Lower lobe of right lung (tissue), 2 donors: ENCODE results near the gene HLA-DQB1. TPM values are rescaled to one million over a fixed set of nuclear protein-coding genes. Genes with fewer than 3 reads are reported as not detected.
A peak's percentile ranks its signal among the peaks of the same experiment; 100 is the strongest.
"Not testable (repeated sequence)": the region's sequence is repeated elsewhere in the genome, so short reads cannot be mapped to it uniquely, and the experiment has no call there.

ENCODE experiments used
- ATAC-seq, 2 donors: fragments of 200-7000 bp; cut with Tn5 transposase; one replicate each; pipeline ENCODE4 v1.9.1; 2020 to 2022; ENCODE audit warnings: mild to moderate bottlenecking in 2 of 2, moderate library complexity in 2 of 2
- DNase-seq: peaks from one replicate; pipeline ENCODE4 v3.0.0-alpha.2; 2020
- H3K27ac ChIP-seq: fragments of 200-600 bp; one replicate; pipeline ENCODE4 v1.8.0; 2022
- H3K27me3 ChIP-seq: fragments of 200-600 bp; one replicate; pipeline ENCODE4 v1.8.0; 2022; ENCODE audit warnings: low read depth
- H3K36me3 ChIP-seq: fragments of 200-600 bp; one replicate; pipeline ENCODE4 v1.8.0; 2022; ENCODE audit warnings: mild to moderate bottlenecking
- H3K4me1 ChIP-seq: fragments of 200-600 bp; one replicate; pipeline ENCODE4 v1.8.0; 2022
- H3K4me3 ChIP-seq: fragments of 200-600 bp; one replicate; pipeline ENCODE4 v1.8.0; 2022; ENCODE audit warnings: mild to moderate bottlenecking
- H3K9me3 ChIP-seq: fragments of 200-600 bp; one replicate; pipeline ENCODE4 v1.8.0; 2022
- intact Hi-C: fragments of 100-400 bp; cut with DNase I; formaldehyde crosslinking; loops from one replicate; pipeline ENCODE4 v1.11.0; 2022
- total RNA-seq: library from RNA; stranded (reverse); fragmentation: NEBNext Ultra II Directional; extraction: Animal tissue kit (Norgen Biotek cat#: 25700); gene quantifications from one replicate; pipeline ENCODE4 v1.2.1, GENCODE V29; 2021
- TF ChIP-seq, protein P1 (sequence below): fragments of 200-600 bp; IDR thresholded peaks from one replicate; pipeline ENCODE4 v1.8.0; 2022; ENCODE audit warnings: antibody characterized with exemption, mild to moderate bottlenecking
- donor health status: DM: no; HTN: yes; CAD: no; lungs with severe emphysema.

HLA-DQB1 gene
- total RNA-seq, 1 donor from 2014 or later: 132 TPM

DNA sequence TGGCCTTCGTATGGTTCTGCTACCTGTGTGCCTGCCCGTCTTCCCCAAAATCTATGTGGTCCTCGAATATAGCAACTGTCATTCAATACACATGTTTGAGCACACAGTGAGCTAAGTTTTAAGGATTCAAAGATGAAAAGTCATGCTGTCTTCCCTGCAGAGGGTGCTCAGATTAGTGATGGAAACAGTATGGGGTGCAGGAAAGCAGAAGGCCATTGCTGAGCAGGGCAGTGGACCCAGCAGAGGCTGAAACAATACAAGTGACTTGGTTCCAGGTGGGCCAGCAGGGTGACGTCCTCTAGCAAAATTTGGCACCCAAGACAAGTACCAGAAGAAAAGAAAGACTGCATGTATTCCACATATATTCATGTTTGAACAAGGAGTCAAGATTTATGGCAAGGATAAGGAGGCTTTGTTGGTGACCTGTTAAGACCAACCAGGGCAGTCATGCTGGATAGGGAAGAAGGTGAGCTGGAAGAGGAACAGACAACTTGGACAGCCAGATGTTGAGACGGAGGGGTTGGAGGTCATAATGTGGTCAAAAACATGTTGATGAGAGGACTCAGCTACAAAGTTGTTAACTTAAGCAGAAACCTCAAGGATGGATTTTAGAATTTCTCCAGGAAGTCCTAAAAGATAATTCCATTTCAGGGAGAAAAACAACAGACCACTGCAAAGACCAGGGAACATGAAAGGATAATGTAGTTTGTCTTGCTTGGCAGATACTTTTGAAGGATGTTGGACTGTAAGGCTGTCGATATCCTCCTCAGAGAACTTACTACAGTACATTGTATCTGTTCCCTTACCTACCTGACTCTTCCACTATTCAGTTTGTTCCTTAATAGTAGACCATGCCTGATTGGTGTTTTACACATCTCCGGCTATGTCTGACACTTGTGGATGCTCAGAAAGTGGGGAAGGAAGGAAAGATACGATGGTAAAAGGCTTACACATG is 26.7 kb downstream of the HLA-DQB1 start:
- no peak for DNase-seq
- Histone ChIP-seq H3K4me3 (no peak overlapping the region), H3K36me3 (no peaks in the 10 kb centered on the region), H3K27me3 (no peaks in the 10 kb centered on the region), H3K4me1 (no peaks in the 10 kb centered on the region), H3K27ac (no peak overlapping the region), H3K9me3 (no peaks in the 10 kb centered on the region)
- TF ChIP-seq, protein P1, sequence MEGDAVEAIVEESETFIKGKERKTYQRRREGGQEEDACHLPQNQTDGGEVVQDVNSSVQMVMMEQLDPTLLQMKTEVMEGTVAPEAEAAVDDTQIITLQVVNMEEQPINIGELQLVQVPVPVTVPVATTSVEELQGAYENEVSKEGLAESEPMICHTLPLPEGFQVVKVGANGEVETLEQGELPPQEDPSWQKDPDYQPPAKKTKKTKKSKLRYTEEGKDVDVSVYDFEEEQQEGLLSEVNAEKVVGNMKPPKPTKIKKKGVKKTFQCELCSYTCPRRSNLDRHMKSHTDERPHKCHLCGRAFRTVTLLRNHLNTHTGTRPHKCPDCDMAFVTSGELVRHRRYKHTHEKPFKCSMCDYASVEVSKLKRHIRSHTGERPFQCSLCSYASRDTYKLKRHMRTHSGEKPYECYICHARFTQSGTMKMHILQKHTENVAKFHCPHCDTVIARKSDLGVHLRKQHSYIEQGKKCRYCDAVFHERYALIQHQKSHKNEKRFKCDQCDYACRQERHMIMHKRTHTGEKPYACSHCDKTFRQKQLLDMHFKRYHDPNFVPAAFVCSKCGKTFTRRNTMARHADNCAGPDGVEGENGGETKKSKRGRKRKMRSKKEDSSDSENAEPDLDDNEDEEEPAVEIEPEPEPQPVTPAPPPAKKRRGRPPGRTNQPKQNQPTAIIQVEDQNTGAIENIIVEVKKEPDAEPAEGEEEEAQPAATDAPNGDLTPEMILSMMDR: no peak
- intact Hi-C loops: no loop called here
- no peak for ATAC-seq

DNA sequence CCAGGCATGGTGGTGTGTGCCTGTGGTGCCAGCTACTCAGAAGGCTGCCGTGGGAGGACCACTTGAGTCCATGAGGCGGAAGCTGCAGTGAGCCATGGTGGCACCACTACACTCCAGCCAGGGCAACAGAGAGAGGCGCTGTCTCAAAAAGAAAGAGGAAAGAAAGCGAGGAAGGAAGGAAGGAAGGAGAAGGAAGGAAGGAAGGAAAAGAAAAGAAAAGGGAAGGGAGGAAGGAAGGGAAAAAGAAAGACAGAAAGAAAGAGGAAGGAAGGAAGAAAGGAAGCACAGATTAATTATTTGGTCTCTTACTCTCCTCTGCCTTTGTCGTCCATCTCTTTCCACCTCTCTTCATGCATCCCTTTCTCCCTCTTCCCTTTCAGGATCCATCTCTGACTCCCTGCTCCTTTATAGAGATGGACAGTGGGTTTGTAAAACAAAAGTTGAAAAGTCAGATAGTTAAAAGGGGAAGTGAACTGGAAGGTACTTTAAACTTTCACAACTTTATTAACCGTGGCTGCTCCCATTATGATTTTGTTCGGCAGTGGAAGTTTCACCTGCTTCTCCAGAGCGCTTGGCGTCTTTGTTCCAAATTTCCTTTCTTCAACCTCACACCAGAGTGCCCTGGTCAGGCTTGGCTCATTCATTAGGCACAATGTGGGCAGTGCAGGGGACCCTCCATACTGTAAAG is 27.8 kb downstream of the HLA-DQB1 start:
- TF ChIP-seq, protein P1: no peak
- intact Hi-C loops: no loop called here
- Histone ChIP-seq H3K36me3 (no peaks in the 10 kb centered on the region), H3K27me3 (no peaks in the 10 kb centered on the region), H3K9me3 (no peaks in the 10 kb centered on the region), H3K27ac (no peak overlapping the region), H3K4me3 (no peak overlapping the region), H3K4me1 (no peaks in the 10 kb centered on the region)
- DNase-seq: no peak
- ATAC-seq: peak in 1 of 2 donors; percentile 50

DNA sequence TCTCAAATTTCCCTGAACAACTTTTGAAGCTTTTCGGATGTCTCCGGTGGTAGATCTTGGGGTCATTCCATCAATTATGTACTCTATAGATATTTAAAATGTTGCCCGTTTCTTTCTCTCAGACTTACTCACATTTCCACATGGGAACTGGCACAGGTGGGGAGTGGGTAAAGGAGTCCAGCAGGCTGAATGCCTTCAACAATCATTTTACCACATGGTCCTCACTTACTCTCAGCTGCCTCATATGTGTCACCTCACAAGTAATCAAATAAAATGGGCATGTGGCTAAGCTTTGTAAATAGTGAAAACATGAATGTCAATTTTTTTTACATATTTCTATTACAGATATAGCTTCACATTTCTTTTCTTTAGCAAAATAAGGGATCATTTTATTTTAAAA is 28.6 kb downstream of the HLA-DQB1 start:
- no peaks in the 10 kb centered on the region for H3K4me1 ChIP-seq
- peak overlapping the region; percentile 6 for H3K4me3 ChIP-seq
- no peaks in the 10 kb centered on the region for H3K27me3 ChIP-seq
- peak overlapping the region; percentile 46 for H3K27ac ChIP-seq
- ATAC-seq (peak in 1 of 2 donors; percentile 35), DNase-seq (no peak)
- intact Hi-C loops: no loop called here
- H3K36me3 ChIP-seq: no peaks in the 10 kb centered on the region
- TF ChIP-seq, protein P1: no peak
- H3K9me3 ChIP-seq: no peaks in the 10 kb centered on the region

DNA sequence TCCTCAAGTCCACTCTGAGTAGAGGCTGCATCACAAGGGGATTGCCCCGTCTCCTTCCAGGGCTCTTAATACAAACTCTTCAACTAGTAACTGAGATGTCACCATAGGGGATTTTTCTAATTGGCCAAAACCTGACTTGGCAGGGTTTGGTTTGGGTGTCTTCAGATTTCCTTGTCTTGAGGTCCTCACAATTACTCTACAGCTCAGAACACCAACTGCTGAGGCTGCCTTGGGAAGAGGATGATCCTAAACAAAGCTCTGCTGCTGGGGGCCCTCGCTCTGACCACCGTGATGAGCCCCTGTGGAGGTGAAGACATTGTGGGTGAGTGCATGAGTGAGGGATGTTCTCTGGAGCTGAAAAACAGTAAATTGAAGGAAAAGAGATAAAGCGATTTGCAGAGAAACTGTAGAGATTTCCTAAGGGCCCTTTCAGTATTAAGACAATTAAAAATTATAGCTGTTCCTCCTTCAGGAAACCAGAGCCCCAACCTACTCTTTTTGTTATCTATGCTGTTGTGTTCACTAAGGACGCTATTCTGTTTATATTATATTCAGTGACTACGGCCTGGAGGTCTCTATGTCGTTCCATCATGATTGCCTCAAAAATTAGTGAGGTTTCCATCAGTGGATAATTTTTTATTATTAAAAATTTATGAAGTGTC is 29.1 kb downstream of the HLA-DQB1 start, which contains the start of gene HLA-DQA1:
TSS of gene HLA-DQA1 (plus strand) at position 188 of the 662 bp plus-strand sequence. CDS start at position 241, 53 bp downstream.
- Histone ChIP-seq H3K27me3 (no peaks in the 10 kb centered on the region), H3K4me1 (no peaks in the 10 kb centered on the region), H3K4me3 (peak within 1 kb of the TSS; percentile 6), H3K36me3 (no peaks in the 10 kb centered on the region), H3K27ac (peak within 1 kb of the TSS; percentile 46), H3K9me3 (no peaks in the 10 kb centered on the region)
- DNase-seq (no peak), ATAC-seq (peak; percentile 91 to 96)
- TF ChIP-seq, protein P1: no peak
- intact Hi-C loops: no loop called here

DNA sequence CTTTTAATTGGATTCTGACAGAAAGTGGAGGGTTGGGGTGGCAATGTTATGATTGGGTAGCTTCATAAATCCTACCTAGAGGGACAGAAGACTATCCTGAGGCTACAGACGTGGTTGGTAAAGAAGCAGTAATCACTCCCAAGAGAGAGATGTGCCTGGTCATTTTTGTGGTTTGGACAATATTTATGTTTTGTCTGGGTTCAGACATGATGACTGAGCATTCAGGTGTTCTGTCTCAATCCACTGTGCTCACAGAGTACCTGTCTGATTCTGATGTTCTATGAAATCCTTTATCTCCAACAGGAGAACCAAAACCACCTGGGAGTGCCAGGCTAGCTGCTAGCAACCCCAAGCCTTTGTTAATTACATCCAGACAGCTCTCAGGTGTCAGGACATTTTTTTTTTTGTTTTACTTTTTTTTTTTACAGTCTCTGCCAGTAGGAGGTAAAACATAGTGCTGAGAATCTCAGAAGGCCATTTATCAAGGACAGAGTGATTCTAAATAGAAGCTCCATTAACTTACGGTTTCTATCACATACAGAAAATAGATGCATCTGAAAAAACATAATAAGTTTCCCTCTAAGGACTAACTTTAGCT is 30.8 kb downstream of the HLA-DQB1 start:
- Histone ChIP-seq H3K36me3 (no peaks in the 10 kb centered on the region), H3K4me1 (no peaks in the 10 kb centered on the region), H3K4me3 (no peak overlapping the region), H3K27me3 (no peaks in the 10 kb centered on the region), H3K9me3 (no peaks in the 10 kb centered on the region), H3K27ac (no peak overlapping the region)
- TF ChIP-seq, protein P1: no peak
- DNase-seq (no peak), ATAC-seq (no peak)
- intact Hi-C loops: no loop called here

DNA sequence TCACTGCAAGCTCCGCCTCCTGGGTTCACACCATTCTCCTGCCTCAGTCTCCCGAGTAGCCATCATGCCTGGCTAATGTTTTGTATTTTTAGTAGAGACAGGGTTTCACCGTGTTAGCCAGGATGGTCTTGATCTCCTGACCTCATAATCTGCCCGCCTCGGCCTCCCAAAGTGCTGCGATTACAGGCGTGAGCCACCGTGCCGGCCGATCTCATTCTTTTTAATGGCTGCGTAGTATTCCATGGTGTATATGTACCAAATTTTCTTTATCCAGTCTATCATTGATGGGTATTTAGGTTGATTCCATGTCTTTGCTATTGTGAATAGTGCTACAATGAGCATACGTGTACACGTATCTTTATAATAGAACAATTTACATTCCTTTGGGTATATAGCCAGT is 36.7 kb downstream of the HLA-DQB1 start:
- H3K36me3 ChIP-seq, H3K27ac ChIP-seq, H3K27me3 ChIP-seq, DNase-seq, H3K9me3 ChIP-seq, intact Hi-C loops, H3K4me3 ChIP-seq, ATAC-seq, H3K4me1 ChIP-seq: not testable (repeated sequence)
